Pericardium fibroblast (primary cell): ENCODE data around the gene MYBPC2. TPM values are rescaled to one million over a fixed set of nuclear protein-coding genes. Genes with fewer than 3 reads are reported as not detected.

Source experiments
- total RNA-seq: library from RNA; depleted of rRNA; stranded (reverse); fragments of >200 nt; gene quantifications from 2 replicates; pipeline ENCODE4 v1.2.3, GENCODE V29; 2015

The MYBPC2 gene
- 0.26 TPM in 1 of 2 replicates, not detected in the other for total RNA-seq

DNA sequence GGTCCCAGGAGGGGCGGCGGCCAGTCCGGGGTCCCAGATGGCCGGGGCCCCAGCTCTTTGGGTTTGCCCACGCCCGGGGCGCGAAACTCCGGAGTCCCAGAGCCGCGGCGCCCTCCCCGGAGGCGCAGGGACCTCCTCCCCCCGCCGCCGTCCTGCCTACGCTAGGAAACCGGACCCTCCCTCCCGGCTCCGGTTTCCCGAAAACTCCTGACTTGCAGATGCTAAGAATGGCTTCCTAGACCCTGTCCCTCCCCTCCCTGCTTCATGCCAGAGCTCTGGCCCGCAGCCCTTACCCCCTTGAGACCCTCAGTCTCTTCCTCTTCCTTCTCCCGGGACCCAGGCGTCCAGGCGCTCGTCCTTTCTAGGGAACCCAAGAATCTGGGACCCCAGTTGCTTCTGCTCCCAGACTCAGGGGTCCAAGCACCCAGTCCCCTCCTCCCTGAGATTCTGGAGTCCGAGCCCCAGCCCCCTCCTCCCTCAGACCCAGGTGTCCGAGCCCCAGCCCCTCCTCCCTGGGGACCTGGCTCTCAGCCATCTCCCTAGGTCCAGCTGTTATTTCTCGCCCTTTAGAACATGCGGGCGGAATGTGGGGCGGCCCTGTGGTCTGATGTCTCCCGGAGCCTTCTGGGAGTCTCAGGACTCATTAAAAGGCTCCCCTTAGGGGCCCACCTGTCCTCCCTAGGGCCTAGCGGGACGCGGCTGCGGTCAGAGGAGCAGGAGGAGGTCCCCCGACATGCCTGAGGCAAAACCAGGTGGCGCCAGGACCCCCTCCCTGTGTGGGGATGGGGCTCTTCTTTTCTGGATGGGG lies at the start of gene MYBPC2:
MYBPC2 (plus strand) TSS at position 672 of the 808 bp plus-strand sequence; CDS start at position 734, 62 bp downstream.

DNA sequence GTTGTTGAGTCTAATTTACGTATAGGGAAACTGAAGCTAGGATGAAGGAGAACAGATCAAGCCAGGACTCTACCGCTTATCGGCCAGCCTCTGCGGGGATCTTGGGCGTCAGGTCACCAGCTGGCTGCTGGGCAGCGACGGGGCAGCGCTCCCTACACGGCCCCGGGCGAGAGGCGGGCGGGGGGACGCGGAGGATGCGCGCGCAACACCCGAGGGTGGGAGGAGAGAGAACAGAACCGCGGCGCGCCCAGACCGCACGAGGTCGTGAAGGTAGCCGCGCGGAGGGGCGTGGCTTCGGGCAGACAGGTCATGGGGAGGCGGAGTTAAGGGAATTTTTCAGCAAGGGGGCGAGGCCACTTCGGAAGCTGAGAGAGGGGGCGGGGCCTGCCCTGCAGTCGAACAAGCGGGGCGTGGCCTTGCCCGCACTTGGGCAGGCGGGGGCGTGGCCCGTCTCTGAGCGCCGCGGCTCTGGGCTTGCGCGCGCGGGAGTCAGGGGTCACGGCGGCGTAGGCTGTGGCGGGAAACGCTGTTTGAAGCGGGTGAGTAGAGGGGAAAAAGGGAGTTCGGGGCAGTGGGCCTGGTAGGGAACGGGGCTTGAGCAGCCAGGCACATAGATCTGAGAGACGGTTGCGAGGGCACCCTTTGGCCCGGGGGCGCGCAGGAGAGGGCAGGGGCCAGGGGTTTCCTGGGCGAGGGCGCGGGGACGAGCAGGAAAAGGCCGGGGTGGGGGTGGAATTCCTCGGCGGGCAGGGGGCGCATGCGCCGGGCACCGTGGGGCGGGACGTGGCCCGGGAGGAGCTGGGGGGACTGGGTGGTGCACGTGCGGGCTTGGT lies 48.6 kb upstream of the MYBPC2 start, which contains the start of gene POLD1:
POLD1 (plus strand) TSS at position 496 of the 833 bp plus-strand sequence. CDS start 14,505 bp downstream, outside the sequence.

DNA sequence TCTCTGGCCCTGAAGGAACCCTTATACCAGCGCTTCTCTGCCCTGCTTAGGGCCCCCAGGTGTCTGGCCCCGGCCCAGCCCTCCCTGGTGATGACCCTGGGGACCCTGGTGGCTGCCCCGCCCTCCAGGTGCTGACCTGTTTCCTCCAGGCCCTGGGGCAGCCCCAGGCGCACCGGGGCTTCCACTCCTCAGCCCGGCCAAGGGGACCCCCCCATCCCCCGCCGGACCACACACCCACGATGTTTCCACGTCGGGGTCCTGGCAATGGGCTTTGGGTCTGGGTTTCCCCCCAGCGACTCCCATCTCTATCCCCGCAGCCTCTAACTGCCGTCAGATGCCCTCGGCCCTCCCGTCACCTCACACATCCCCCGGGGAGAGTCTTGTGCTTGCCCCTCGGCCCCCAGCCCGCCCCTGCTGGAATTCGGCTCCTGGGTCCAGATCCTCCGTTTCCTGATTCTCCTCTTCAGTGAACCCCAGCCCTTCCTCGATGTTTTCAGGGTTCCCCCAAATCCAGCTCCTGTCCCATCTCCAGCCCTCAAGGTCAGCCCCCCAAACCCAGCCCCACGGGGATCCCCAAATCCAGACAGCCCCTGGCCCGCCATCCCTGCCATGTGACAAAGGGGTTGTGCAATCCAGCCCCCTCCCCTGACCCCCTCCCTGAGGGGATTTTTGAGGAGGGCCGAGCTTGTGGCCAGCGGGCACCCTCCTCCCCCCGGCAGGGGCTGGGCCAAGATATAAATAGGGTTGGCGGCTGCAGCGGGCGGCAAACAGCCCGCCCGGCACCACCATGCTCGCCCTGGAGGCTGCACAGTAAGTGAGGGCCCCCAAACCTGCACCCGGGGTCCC lies 14.3 kb upstream of the MYBPC2 start, which contains the start of gene SPIB:
SPIB (plus strand) TSS at position 763 of the 846 bp plus-strand sequence; CDS start at position 788, 25 bp downstream.

DNA sequence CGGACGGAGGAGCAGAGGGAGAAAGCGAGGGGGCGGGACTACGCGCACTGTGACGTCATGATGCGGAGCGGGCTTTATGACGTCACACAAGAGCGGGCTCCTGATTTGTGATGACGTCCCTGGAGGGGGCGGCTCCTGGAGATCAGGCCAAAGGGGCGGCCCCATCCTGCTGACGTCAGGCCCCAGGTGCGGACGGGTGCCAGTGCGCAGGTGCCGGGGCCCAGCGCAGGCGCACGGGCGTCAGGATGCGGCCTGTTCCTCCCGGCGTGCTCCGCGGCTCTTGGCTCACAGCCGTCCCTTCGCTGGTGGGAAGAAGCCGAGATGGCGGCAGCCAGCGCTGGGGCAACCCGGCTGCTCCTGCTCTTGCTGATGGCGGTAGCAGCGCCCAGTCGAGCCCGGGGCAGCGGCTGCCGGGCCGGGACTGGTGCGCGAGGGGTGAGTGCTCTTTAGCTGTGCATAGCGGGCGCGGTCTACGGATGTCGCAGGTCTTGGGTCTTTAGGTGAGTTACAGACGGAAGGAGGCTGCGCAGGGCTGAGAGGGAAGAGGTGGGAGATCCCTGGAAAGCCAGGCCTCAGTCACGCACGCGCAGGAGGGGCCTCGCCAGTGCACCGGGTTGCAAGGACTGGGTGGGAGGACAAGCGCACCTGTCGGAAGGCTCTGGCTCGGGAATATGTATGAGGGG lies 43.7 kb downstream of the MYBPC2 start, which contains the start of the genes EMC10 and GARIN5A:
EMC10 (plus strand) TSS at position 284 of the 683 bp plus-strand sequence; CDS start at position 322, 38 bp downstream.
GARIN5A (minus strand) TSS at position 625 of the 683 bp plus-strand sequence; CDS start at position 165, 460 bp downstream.

DNA sequence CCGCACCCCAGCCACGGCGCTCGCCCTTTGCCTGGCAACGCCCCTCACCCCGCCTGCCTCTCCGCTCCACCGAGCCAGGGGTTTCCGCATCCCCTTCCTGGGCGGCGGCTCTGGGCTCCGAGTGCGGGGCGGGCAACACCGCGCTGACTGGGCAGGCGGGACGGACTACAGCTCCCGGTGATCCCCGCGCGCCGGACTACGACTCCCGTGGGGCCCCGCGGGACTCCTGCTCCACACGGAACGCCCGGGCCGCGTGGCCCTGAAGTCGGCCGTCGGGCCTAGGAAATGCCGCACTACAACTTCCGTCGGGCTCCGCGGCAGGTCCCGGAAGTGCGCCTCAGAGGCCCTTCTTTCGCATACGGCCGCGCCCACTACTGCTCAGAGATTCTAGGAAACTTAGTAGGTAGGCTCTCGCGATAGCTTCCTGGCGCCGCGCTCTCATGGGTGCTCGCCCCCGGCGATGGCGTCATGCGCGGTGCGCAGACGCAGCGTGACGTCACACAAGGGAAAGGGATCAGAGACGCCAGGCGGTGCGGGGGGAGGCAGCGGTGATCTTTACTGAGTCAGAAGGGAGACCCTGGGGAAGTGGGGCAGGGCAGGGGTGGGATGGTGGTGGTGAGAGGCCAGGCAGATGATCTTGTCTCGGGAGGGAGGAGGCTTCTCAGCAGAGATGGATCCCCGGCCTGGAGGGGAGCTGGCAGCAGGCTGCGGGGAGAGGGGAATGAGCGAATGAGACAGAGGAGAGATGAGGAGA lies 78.6 kb downstream of the MYBPC2 start, which contains the start of gene JOSD2:
JOSD2 (minus strand) TSS at position 123 of the 754 bp plus-strand sequence. CDS start 760 bp downstream, outside the sequence.

DNA sequence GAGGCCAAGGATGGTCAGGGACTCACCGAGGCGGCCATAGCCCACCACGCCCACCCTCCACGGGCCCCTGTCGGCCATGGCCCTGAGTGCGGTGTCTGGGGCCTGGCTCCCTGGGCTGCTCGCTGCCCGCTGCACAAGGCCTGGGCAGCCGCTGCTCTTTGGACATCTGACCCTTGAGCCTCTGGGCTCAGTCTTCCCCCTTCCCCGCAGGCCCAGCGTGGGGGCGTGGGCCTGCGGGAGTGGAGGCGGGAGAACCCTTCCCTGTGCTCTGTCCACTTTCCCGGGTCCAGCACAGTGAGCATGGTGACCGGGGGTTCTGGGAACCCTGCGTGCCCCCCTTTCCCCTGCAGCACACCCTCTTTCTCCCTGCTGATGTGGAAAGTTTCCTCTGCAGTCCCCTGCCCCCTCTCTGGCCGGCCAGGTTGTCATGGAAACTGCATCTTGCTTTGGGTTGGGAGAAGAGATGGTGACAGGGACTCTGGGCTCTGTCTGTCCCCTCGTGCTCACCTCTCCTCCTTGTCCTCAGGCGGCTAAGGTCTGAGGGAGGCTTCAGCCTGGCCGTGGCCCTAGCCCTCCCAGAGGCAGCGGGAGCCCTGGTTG lies 81.2 kb downstream of the MYBPC2 start, which contains the start of gene ASPDH:
ASPDH (minus strand) TSS at position 168 of the 600 bp plus-strand sequence; CDS start at position 78, 90 bp downstream.

Other genes starting within 250 kb of the MYBPC2 start
- not detected in 2 replicates for gene MYH14, start 229.3 kb upstream of the MYBPC2 start, total RNA-seq
- under 0.01 TPM in 2 replicates for gene KCNC3, start 103.5 kb upstream of the MYBPC2 start, total RNA-seq
- 0.51 TPM in 1 of 2 replicates, not detected in the other for gene NAPSA, start 67.3 kb upstream of the MYBPC2 start, total RNA-seq
- 73.0 and 88.9 TPM in 2 replicates for gene NR1H2, start 56.4 kb upstream of the MYBPC2 start, total RNA-seq
- gene POLD1, start 48.5 kb upstream of the MYBPC2 start, total RNA-seq = 12.8 and 21.7 TPM in 2 replicates
- gene SPIB, start 14.0 kb upstream of the MYBPC2 start, total RNA-seq = 0.17 TPM in 1 of 2 replicates, not detected in the other
- 120 and 125 TPM in 2 replicates for gene EMC10, start 43.6 kb downstream of the MYBPC2 start, total RNA-seq
- gene GARIN5A, start 44.0 kb downstream of the MYBPC2 start, total RNA-seq = 1.1 TPM in 1 of 2 replicates, not detected in the other
- gene JOSD2, start 78.3 kb downstream of the MYBPC2 start, total RNA-seq = 48.7 and 55.0 TPM in 2 replicates
- not detected in 2 replicates for gene ASPDH, start 81.0 kb downstream of the MYBPC2 start, total RNA-seq
- 0.35 and 0.60 TPM in 2 replicates for gene LRRC4B, start 135.5 kb downstream of the MYBPC2 start, total RNA-seq
- 0.09 and 0.12 TPM in 2 replicates for gene SYT3, start 207.0 kb downstream of the MYBPC2 start, total RNA-seq
- gene C19orf81, start 216.6 kb downstream of the MYBPC2 start, total RNA-seq = 1.1 TPM in 1 of 2 replicates, not detected in the other